Activated naive CD8-positive, alpha-beta T cell treated with anti-CD3 and anti-CD28 coated beads, Interleukin-2, amount 10 ng/mL, durations not matched to agents 7 days and 5 days (primary cell): Measurements from ENCODE around the gene CCDC92. TPM values are rescaled to one million over a fixed set of nuclear protein-coding genes. Genes with fewer than 3 reads are reported as not detected.
A peak's percentile ranks its signal among the peaks of the same experiment; 100 is the strongest.
"Not testable (repeated sequence)": the region's sequence is repeated elsewhere in the genome, so short reads cannot be mapped to it uniquely, and the experiment has no call there.

Experiments
- ATAC-seq: fragments of 150-1000 bp; cut with Tn5 transposase; one replicate; pipeline ENCODE4 v1.10.0; 2021; ENCODE audit warnings: low read depth, moderate library complexity
- POLR2A ChIA-PET: fragments of 350-600 bp; sonication (Branson Sonifier 250); formaldehyde crosslinking; loops from one replicate; lab custom pipeline; 2021; ENCODE audit warnings: antibody characterized with exemption; lab: Charles Lee
- DNase-seq: peaks from one replicate; pipeline ENCODE4 v3.0.0; 2021
- H3K27ac Mint-ChIP-seq: one replicate; pipeline ENCODE4 v1.8.0; 2022; ENCODE audit warnings: mild to moderate bottlenecking, mixed read lengths
- H3K27me3 Mint-ChIP-seq: one replicate; pipeline ENCODE4 v1.8.0; 2022; ENCODE audit warnings: mild to moderate bottlenecking, moderate library complexity, mixed read lengths
- H3K36me3 Mint-ChIP-seq: one replicate; pipeline ENCODE4 v1.8.0; 2021; ENCODE audit warnings: mild to moderate bottlenecking, mixed read lengths
- H3K4me1 Mint-ChIP-seq: one replicate; pipeline ENCODE4 v1.8.0; 2021; ENCODE audit warnings: mixed read lengths
- H3K4me3 Mint-ChIP-seq: one replicate; pipeline ENCODE4 v1.8.0; 2022; ENCODE audit warnings: mild to moderate bottlenecking, moderate library complexity, mixed read lengths
- H3K9me3 Mint-ChIP-seq: one replicate; pipeline ENCODE4 v1.8.0; 2021; ENCODE audit warnings: mixed read lengths
- total RNA-seq, 2 experiments: library from RNA; stranded (reverse); gene quantifications; one replicate each; pipeline ENCODE4 v1.2.3, GENCODE V29; 2021

CCDC92 gene
- total RNA-seq, 2 experiments from 2014 or later = 25.4 to 26.4 TPM

GRCh38 chr12:123947531-123947930, 25.1 kb downstream of the CCDC92 start:
- ATAC-seq, H3K27me3 Mint-ChIP-seq, H3K4me1 Mint-ChIP-seq, H3K36me3 Mint-ChIP-seq, H3K4me3 Mint-ChIP-seq, DNase-seq, H3K9me3 Mint-ChIP-seq, POLR2A ChIA-PET, H3K27ac Mint-ChIP-seq: not testable (repeated sequence)

GRCh38 chr12:123946516-123947505, 25.8 kb downstream of the CCDC92 start:
- H3K9me3 Mint-ChIP-seq, POLR2A ChIA-PET, H3K27ac Mint-ChIP-seq, H3K4me1 Mint-ChIP-seq, H3K36me3 Mint-ChIP-seq, DNase-seq, H3K4me3 Mint-ChIP-seq, H3K27me3 Mint-ChIP-seq, ATAC-seq: not testable (repeated sequence)

DNA sequence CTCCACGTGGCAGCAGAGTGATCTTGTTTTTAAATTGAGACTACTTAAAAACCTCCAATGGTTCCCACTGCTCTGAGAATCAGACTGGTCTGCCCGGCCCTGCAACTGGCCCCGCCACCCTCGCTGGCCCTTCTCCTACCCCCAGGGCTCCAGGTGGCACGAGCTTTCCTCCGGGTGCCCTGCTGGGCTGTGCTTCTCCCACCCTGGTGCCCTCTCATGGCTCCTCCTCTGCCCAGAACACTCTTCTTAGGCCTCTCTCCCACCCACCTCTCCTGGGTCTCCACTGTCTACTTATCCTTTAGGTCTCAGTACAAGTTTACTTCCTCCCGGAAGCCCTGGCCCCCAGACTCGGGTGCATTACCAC, 26.5 kb downstream of the CCDC92 start:
- Mint-ChIP-seq H3K4me3 (no peak overlapping the region), H3K27me3 (peaks cover 2% of the 10 kb centered on the region), H3K4me1 (no peaks in the 10 kb centered on the region), H3K27ac (no peak overlapping the region), H3K9me3 (no peaks in the 10 kb centered on the region), H3K36me3 (peaks cover 9% of the 10 kb centered on the region)
- DNase-seq = no peak
- ATAC-seq = no peak
- POLR2A ChIA-PET = no interaction called here

DNA sequence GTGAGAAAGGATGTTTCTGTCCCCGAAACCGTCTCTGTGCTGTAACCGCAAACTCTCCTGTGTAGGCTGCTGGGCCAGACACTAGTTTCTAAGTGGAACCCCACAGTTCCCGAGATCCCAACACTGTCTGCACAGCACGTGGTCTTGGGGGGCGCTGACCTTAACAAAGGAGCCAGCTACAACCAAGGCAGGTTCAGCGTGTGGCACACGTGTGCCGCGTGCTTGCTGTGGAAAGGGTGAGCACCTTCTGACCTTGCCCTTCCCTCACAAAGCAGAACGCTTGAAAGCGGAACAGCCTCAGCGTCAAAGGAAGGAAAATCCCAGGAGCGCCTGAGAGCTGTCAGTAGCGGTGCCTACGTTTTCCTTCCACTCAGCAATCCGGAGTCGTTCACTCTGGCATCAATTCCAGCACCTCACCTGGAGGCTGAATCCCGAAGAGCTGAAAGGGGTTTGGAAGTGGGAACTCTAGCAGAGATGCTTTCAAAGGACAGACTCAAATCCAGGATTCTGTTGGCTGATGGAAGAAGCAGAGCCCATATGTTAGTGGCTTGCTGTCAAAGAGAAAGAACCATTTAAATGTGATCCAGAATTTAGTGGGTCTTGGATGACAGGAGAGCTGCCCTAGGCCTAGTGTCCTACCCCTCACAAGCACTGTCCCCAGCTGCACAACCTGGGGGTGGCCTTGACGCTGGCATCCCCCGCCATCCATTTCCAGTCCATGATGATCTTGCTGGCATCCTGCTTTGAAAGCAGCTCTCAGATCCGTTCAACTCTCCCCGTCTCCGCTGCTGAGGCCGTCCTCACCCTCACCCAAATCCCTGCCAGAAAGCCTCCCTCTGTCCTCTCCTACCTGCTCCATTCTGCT, 27.1 kb downstream of the CCDC92 start:
- ATAC-seq (no peak), DNase-seq (no peak)
- Mint-ChIP-seq H3K4me3 (no peak overlapping the region), H3K27ac (no peak overlapping the region), H3K27me3 (peaks cover 2% of the 10 kb centered on the region), H3K36me3 (peaks cover 10% of the 10 kb centered on the region), H3K9me3 (no peaks in the 10 kb centered on the region), H3K4me1 (no peaks in the 10 kb centered on the region)
- POLR2A ChIA-PET = no interaction called here

DNA sequence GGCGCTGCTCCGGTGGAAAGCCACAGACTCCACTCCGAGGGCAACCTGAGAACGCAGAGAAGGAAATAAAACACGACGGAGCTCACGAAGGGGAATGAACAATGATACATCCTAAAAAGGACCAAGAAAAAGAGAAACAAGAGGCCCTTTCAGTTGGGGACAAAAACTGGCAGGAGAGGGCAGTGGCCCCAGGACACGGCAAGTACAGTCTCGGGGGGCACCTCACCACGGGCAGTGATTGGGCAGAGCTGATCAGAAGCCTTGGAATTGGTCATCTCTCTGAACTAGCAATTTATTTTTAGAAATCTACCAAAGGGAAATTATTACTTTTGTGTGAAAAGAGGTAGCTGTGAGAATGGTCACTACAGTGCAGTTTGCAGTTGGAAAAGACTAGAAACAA, 27.9 kb downstream of the CCDC92 start:
- Mint-ChIP-seq H3K9me3 (no peaks in the 10 kb centered on the region), H3K27me3 (peaks cover 2% of the 10 kb centered on the region), H3K4me3 (no peak overlapping the region), H3K27ac (no peak overlapping the region), H3K36me3 (peaks cover 13% of the 10 kb centered on the region), H3K4me1 (no peaks in the 10 kb centered on the region)
- ATAC-seq = no peak
- DNase-seq = no peak
- POLR2A ChIA-PET = no interaction called here

- Mint-ChIP-seq H3K4me1 (peaks cover 4% of the 10 kb centered on the region), H3K36me3 (peaks cover 13% of the 10 kb centered on the region), H3K4me3 (no peak overlapping the region), H3K27me3 (peaks cover 2% of the 10 kb centered on the region), H3K27ac (no peak overlapping the region), H3K9me3 (no peaks in the 10 kb centered on the region)
- DNase-seq = no peak
- ATAC-seq = no peak
- POLR2A ChIA-PET = no interaction called here
Observed at GRCh38 chr12:123943816-123944215, 28.8 kb downstream of the CCDC92 start.

GRCh38 chr12:123942911-123943648, 29.6 kb downstream of the CCDC92 start:
- no peaks in the 10 kb centered on the region for H3K9me3 Mint-ChIP-seq
- H3K36me3 Mint-ChIP-seq = peaks cover 13% of the 10 kb centered on the region
- H3K4me3 Mint-ChIP-seq = no peak overlapping the region
- peaks cover 12% of the 10 kb centered on the region for H3K4me1 Mint-ChIP-seq
- DNase-seq = no peak
- H3K27me3 Mint-ChIP-seq = peaks cover 2% of the 10 kb centered on the region
- H3K27ac Mint-ChIP-seq = peak overlapping the region; percentile 16
- POLR2A ChIA-PET = no interaction called here
- ATAC-seq = no peak

DNA sequence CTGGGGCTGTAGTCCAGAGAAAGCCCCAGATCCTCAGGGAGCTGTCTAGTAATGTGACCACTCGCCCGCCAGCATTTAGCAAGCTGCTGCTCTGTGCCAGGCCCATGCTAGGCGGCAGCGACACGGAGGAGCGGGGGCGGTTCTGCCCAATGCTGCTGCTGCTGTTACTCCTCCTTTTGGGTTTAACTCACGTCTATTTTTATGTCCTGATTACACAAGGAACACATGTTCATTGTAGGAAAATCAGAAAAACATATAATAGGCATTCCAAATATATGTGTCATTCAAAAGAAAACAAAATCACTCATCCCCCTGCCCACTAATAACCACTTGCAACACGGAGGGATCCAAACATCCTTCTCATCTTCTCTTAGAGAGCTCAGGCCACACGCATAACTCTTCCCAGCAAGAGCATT, 30.4 kb downstream of the CCDC92 start:
- Mint-ChIP-seq H3K27ac (no peak overlapping the region), H3K36me3 (peaks cover 19% of the 10 kb centered on the region), H3K4me3 (no peak overlapping the region), H3K4me1 (peaks cover 20% of the 10 kb centered on the region), H3K27me3 (peaks cover 2% of the 10 kb centered on the region), H3K9me3 (no peaks in the 10 kb centered on the region)
- ATAC-seq (no peak), DNase-seq (no peak)
- POLR2A ChIA-PET = no interaction called here

GRCh38 chr12:123941624-123942237, 30.9 kb downstream of the CCDC92 start:
- no peak overlapping the region for H3K27ac Mint-ChIP-seq
- no peak for ATAC-seq

DNA sequence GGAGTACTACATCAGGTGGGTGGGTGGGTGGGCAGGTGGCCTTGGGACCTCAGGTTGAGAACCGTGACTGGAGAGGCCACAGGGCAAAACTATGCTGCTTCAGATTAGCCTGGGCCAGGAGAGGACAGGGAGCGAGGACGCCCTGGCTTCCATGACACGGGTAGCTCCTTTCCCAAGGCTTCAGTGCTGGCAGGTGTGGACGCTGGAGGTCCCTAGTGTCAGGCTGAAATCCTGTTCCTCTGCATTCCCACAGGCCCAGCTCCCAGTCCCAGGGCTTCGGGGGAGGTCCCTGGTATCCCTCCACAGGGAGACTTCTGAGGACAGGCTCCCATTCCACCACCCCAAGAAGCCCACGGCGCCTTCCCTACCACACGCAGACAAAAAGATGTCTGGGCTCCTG, 31.6 kb downstream of the CCDC92 start:
- DNase-seq = no peak
- peaks cover 20% of the 10 kb centered on the region for H3K4me1 Mint-ChIP-seq
- no peak for ATAC-seq
- POLR2A ChIA-PET = no interaction called here
- H3K9me3 Mint-ChIP-seq = no peaks in the 10 kb centered on the region
- H3K27me3 Mint-ChIP-seq = peaks cover 2% of the 10 kb centered on the region
- H3K36me3 Mint-ChIP-seq = peaks cover 20% of the 10 kb centered on the region
- no peak overlapping the region for H3K4me3 Mint-ChIP-seq
- H3K27ac Mint-ChIP-seq = no peak overlapping the region

More at GRCh38 chr12:123941624-123942237, 30.9 kb downstream of the CCDC92 start:
- no peak for DNase-seq
- Mint-ChIP-seq H3K4me3 (no peak overlapping the region), H3K36me3 (peaks cover 19% of the 10 kb centered on the region), H3K4me1 (peaks cover 20% of the 10 kb centered on the region), H3K9me3 (no peaks in the 10 kb centered on the region), H3K27me3 (peaks cover 2% of the 10 kb centered on the region)
- POLR2A ChIA-PET = no interaction called here

DNA sequence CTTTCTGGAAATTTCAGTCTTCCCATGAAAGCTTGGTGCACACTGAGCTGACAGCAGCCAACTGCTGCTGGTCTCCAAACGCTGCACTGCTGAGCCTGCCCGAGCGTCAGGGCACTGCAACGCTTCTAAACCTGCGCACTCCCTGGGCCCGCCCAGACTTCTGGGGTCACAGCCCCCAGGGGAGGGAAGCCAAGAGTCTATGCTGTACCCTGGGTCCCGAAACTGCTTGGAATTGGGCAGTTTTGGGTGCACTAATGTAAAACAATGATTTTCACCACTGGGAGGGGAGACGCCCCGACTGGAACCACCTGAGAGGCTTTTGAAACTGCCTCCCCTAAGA, 32.0 kb downstream of the CCDC92 start:
- Mint-ChIP-seq H3K4me3 (no peak overlapping the region), H3K27me3 (no peaks in the 10 kb centered on the region), H3K36me3 (peaks cover 20% of the 10 kb centered on the region), H3K9me3 (no peaks in the 10 kb centered on the region), H3K4me1 (peaks cover 20% of the 10 kb centered on the region), H3K27ac (no peak overlapping the region)
- POLR2A ChIA-PET = no interaction called here
- no peak for ATAC-seq
- DNase-seq = no peak

GRCh38 chr12:123939716-123940626, 32.7 kb downstream of the CCDC92 start:
- no peak overlapping the region for H3K4me3 Mint-ChIP-seq
- peak overlapping the region; percentile 45 for H3K27ac Mint-ChIP-seq
- no peaks in the 10 kb centered on the region for H3K9me3 Mint-ChIP-seq
- H3K27me3 Mint-ChIP-seq = no peaks in the 10 kb centered on the region
- H3K4me1 Mint-ChIP-seq = peaks cover 20% of the 10 kb centered on the region
- H3K36me3 Mint-ChIP-seq = peaks cover 20% of the 10 kb centered on the region
- POLR2A ChIA-PET = no interaction called here
- DNase-seq = no peak
- ATAC-seq = no peak
